ENCODE measurements around the gene OR2F2.

Gene OR2F2

DNA sequence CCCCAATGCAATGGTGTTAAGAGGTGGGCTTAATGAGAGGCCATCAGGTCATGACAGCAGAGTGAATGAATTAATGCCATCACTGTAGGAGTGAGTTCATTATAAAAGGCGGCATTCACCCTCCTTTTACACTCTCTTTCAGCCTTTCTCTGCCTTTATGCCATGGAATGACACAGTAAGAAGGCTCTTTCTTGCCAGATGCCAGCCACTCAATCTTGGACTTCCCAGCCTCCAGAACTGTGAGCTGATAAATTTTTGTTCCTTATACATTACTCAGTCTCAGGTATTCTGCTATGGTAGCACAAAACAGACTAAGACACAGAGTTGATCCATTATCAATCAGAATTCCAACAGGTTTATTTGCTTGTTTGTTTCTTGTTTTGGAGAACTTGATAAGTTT, 36.2 kb upstream of the OR2F2 start:
- no peak for FAIRE-seq

DNA sequence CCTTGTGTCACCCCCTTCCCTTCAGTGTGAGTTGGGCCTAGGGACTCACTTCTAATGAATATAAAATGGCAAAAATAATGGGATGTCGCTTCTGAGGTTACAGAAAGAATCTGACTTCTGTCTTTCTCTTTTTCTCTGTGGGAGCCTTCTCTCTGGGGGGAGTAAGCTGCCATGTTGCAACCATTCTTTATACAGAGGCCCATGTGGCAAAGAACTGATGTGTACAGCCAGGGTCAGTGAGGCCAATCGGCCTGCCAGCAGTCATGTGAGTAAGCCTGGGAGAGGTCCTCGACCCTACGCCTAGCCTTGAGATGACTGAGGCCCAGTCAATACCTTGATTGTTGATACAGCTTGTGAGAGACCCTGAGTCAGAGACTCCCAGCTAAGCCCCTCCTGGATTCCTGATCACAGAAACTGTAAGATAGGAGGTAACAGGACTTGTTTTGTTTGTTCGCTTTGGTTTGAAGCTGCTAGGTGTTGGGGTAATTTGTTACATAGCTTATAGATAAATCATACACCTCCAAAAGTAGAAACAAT, 34.7 kb upstream of the OR2F2 start:
- FAIRE-seq, result peak; percentile 16
- DNase-seq (ENCODE audit: insufficient read length, low spot score), result no peak
- TF ChIP-seq POU2F2 (IDR thresholded peaks at IDR 0.05; ENCODE audit: low read depth, low read length), result no peak
- TF ChIP-seq SPI1 (IDR thresholded peaks at IDR 0.05; ENCODE audit: low read depth, low read length), result no peak
- TF ChIP-seq TAF1 (IDR thresholded peaks at IDR 0.05; ENCODE audit: low read depth, low read length), result no peak
- TF ChIP-seq PAX5 (IDR thresholded peaks at IDR 0.05; ENCODE audit: insufficient read depth, low read length, severe bottlenecking), result no peak
- no peak for TF ChIP-seq POLR2A (IDR thresholded peaks at IDR 0.05; ENCODE audit: low read depth, low read length)
- TF ChIP-seq POLR2AphosphoS5 (IDR thresholded peaks at IDR 0.05; ENCODE audit: low read depth, low read length), result no peak

More for the DNA sequence above, 36.2 kb upstream of the OR2F2 start:
- no peak for TF ChIP-seq PAX5 (IDR thresholded peaks at IDR 0.05; ENCODE audit: insufficient read depth, low read length, severe bottlenecking)
- no peak for TF ChIP-seq POU2F2 (IDR thresholded peaks at IDR 0.05; ENCODE audit: low read depth, low read length)
- TF ChIP-seq SPI1 (IDR thresholded peaks at IDR 0.05; ENCODE audit: low read depth, low read length), result no peak
- TF ChIP-seq TAF1 (IDR thresholded peaks at IDR 0.05; ENCODE audit: low read depth, low read length), result no peak
- no peak for TF ChIP-seq POLR2A (IDR thresholded peaks at IDR 0.05; ENCODE audit: low read depth, low read length)
- TF ChIP-seq POLR2AphosphoS5 (IDR thresholded peaks at IDR 0.05; ENCODE audit: low read depth, low read length), result no peak
- no peak for DNase-seq (ENCODE audit: insufficient read length, low spot score)

DNA sequence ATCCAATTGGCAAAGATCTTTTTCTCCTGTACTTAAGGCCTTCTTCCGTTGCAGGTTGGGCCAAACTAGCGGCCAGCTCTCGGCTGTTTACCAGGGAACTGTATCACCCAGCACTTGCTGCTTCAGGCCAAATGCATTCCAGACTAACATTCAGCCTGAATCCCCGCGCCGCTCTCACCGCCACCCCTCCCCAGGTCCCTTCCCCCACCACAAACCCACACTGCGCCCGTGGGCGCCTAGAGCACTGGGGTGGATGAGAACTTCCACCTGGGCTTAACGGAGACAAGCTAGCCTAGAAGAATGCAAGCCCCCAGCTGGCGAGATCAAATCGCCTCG, 33.7 kb upstream of the OR2F2 start:
- DNase-seq (ENCODE audit: insufficient read length, low spot score), result no peak
- TF ChIP-seq POLR2AphosphoS5 (IDR thresholded peaks at IDR 0.05; ENCODE audit: low read depth, low read length) (no peak), POU2F2 (IDR thresholded peaks at IDR 0.05; ENCODE audit: low read depth, low read length) (no peak), PAX5 (IDR thresholded peaks at IDR 0.05; ENCODE audit: insufficient read depth, low read length, severe bottlenecking) (no peak), TAF1 (IDR thresholded peaks at IDR 0.05; ENCODE audit: low read depth, low read length) (no peak), POLR2A (IDR thresholded peaks at IDR 0.05; ENCODE audit: low read depth, low read length) (no peak), SPI1 (IDR thresholded peaks at IDR 0.05; ENCODE audit: low read depth, low read length) (no peak)
- no peak for FAIRE-seq

DNA sequence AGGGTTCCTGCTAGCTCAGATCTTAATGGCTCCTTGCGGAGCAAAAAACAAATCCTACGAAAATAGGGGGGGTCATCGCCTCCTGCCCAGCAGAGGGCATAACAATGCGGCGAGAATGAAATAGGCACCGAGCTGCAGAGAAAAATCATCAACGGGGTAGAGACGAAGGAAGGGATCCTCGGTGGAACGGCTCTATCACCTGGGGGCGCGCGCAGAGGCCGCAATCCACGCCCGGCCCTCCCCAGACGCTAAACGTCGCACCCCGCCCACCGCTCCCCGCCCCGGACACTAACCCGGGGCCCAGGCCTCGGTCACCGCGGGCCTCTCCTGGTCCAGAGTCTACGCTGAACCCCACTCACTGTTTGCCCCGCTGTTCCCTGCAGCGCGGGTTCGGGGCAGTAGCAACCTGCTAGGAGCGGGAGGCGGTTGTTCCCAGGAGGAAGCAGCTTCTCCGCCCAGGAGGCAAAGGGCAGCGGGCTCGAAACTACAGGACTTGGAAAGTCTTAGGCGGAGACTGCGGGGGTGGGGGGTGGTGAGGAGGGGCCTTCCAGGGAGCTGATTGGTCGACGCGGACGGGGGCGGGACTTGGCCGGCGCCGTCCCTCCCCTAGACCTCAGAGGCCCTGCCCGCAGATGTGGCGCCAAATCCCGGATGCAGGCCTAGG, 33.2 kb upstream of the OR2F2 start, which contains the start of gene TCAF1:
Gene TCAF1 (minus strand): TSS at position 509 of the 664 bp plus-strand sequence. CDS start 25,568 bp downstream, outside the sequence.
- FAIRE-seq, result peak; percentile 87
- peak; percentile 81 for DNase-seq (ENCODE audit: insufficient read length, low spot score)
- TF ChIP-seq PAX5 (IDR thresholded peaks at IDR 0.05; ENCODE audit: insufficient read depth, low read length, severe bottlenecking) (no peak), TAF1 (IDR thresholded peaks at IDR 0.05; ENCODE audit: low read depth, low read length) (0 out of 2 replicates have a peak, but pooled peaks have one; percentile 33), POLR2AphosphoS5 (IDR thresholded peaks at IDR 0.05; ENCODE audit: low read depth, low read length) (peak; percentile 48; the same call in 1 of the 2 replicates), POU2F2 (IDR thresholded peaks at IDR 0.05; ENCODE audit: low read depth, low read length) (no peak), SPI1 (IDR thresholded peaks at IDR 0.05; ENCODE audit: low read depth, low read length) (no peak), POLR2A (IDR thresholded peaks at IDR 0.05; ENCODE audit: low read depth, low read length) (no peak; the same call in 1 of the 2 replicates)

DNA sequence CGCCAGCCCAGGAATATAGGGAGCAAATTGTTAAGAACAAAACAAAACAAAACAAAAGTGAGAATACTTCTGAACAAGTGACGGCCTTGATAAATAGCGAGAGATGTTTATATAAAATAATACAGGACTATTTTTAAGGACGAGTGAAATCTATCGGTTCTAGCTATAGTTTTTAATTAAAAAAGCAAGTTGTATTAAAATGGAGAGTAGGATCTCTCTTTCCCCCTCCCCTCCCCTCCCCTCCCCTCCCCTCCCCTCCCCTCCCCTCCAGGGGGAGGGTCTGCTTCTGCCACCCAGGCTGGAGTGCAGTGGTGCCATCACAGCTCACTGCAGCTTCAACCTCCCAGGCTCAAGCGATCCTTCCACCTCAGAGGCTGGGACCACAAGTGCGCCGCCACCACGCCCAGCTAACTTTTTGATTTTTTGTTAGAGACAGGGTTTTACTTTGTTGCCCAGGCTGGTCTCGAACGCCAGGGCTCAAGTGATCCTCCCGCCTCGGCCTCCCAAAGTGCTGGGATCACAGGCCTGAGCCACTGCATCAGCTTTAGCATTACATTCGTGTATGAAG, 32.6 kb upstream of the OR2F2 start:
- TF ChIP-seq PAX5 (IDR thresholded peaks at IDR 0.05; ENCODE audit: insufficient read depth, low read length, severe bottlenecking) (no peak), TAF1 (IDR thresholded peaks at IDR 0.05; ENCODE audit: low read depth, low read length) (no peak), POLR2A (IDR thresholded peaks at IDR 0.05; ENCODE audit: low read depth, low read length) (no peak), POLR2AphosphoS5 (IDR thresholded peaks at IDR 0.05; ENCODE audit: low read depth, low read length) (no peak), POU2F2 (IDR thresholded peaks at IDR 0.05; ENCODE audit: low read depth, low read length) (no peak), SPI1 (IDR thresholded peaks at IDR 0.05; ENCODE audit: low read depth, low read length) (no peak)
- DNase-seq (ENCODE audit: insufficient read length, low spot score), result no peak
- no peak for FAIRE-seq

DNA sequence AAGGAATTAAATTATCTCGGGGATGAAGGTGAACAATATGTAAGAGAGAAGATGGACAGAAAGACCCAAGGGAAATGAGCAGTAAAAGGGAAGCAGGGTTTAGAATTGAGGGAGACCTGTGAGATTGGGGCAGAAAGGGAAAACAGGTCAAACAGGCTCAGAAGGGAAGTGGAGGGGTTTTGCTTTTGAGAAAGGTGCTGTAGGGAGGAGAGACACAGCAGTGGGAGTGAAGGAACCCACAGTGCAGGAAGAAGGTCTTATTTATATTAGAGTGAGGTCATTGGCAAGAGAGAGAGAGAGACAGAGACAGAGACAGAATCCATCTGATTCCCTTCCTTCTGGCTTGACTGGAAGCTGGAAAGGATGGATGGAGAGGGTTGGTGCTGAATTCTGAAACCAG, 29.5 kb upstream of the OR2F2 start:
- TF ChIP-seq PAX5 (IDR thresholded peaks at IDR 0.05; ENCODE audit: insufficient read depth, low read length, severe bottlenecking), result no peak
- no peak for TF ChIP-seq TAF1 (IDR thresholded peaks at IDR 0.05; ENCODE audit: low read depth, low read length)
- no peak for TF ChIP-seq POU2F2 (IDR thresholded peaks at IDR 0.05; ENCODE audit: low read depth, low read length)
- no peak for TF ChIP-seq SPI1 (IDR thresholded peaks at IDR 0.05; ENCODE audit: low read depth, low read length)
- no peak for TF ChIP-seq POLR2AphosphoS5 (IDR thresholded peaks at IDR 0.05; ENCODE audit: low read depth, low read length)
- no peak for TF ChIP-seq POLR2A (IDR thresholded peaks at IDR 0.05; ENCODE audit: low read depth, low read length)
- no peak for DNase-seq (ENCODE audit: insufficient read length, low spot score)
- no peak for FAIRE-seq

DNA sequence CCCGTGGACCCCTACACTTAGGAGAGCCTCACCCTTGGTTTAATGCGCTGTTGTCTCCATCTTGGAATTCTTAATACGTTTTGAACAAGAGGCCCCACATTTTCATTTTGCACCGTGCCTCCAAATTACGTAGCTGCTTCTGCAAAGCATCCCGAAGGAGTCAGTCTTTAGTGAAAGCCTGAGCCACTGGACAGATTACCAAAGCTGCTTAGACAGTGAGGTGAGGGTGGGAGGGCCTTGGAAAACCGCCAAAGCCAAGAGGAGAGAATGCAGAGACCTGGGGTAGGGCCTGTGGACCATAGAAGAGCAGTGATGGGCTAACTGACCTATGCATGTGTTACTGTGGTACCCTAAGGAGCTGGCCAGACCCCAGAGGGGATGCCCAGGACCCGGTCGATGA, 28.9 kb upstream of the OR2F2 start:
- no peak for TF ChIP-seq SPI1 (IDR thresholded peaks at IDR 0.05; ENCODE audit: low read depth, low read length)
- no peak for TF ChIP-seq PAX5 (IDR thresholded peaks at IDR 0.05; ENCODE audit: insufficient read depth, low read length, severe bottlenecking)
- no peak for TF ChIP-seq TAF1 (IDR thresholded peaks at IDR 0.05; ENCODE audit: low read depth, low read length)
- no peak for TF ChIP-seq POU2F2 (IDR thresholded peaks at IDR 0.05; ENCODE audit: low read depth, low read length)
- no peak for TF ChIP-seq POLR2A (IDR thresholded peaks at IDR 0.05; ENCODE audit: low read depth, low read length)
- no peak for TF ChIP-seq POLR2AphosphoS5 (IDR thresholded peaks at IDR 0.05; ENCODE audit: low read depth, low read length)
- FAIRE-seq (no peak), DNase-seq (ENCODE audit: insufficient read length, low spot score) (no peak)

DNA sequence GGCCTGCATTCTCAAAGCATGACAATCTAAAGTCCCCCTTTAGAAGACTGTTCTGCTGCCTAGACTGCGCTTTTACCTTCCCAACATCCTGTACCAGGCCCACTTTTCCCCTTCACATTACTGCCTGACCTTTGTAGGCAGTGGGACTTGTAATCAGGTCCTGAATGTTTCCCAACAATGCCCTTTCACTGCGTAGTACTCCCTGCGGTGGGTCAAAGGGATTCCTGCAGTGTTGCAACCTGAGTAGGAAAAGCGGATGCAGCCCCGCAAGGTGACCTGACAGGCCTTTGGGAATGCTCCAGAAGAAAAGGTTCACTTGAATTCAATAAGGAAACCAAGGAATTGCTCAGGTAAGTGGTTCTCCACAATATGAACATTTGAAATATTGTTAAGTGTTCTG, 28.1 kb upstream of the OR2F2 start:
- DNase-seq (ENCODE audit: insufficient read length, low spot score) (no peak), FAIRE-seq (no peak)
- TF ChIP-seq SPI1 (IDR thresholded peaks at IDR 0.05; ENCODE audit: low read depth, low read length) (no peak), POU2F2 (IDR thresholded peaks at IDR 0.05; ENCODE audit: low read depth, low read length) (no peak), POLR2A (IDR thresholded peaks at IDR 0.05; ENCODE audit: low read depth, low read length) (no peak), PAX5 (IDR thresholded peaks at IDR 0.05; ENCODE audit: insufficient read depth, low read length, severe bottlenecking) (no peak), POLR2AphosphoS5 (IDR thresholded peaks at IDR 0.05; ENCODE audit: low read depth, low read length) (no peak), TAF1 (IDR thresholded peaks at IDR 0.05; ENCODE audit: low read depth, low read length) (no peak)

DNA sequence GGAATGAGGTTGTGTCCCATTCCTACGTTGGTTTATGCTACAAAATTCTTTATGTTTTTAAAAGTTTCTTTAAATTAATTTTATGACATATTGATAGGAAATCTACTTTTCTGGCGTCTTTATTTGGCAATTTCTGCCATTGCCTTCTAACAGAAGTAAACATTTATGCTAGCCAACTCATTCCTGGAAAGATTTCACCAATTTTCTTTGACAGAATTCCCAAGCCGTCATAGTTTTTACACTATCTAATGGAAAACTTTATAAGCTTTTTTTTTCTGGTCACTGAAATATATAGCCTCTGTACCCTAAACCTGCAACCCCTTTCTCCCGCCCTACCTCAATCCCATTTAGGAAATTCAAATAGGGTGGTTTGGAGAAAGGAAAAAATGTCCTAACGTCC, 26.9 kb upstream of the OR2F2 start:
- no peak for FAIRE-seq

More for the DNA sequence above, 26.9 kb upstream of the OR2F2 start:
- no peak for TF ChIP-seq POU2F2 (IDR thresholded peaks at IDR 0.05; ENCODE audit: low read depth, low read length)
- TF ChIP-seq SPI1 (IDR thresholded peaks at IDR 0.05; ENCODE audit: low read depth, low read length), result no peak
- TF ChIP-seq PAX5 (IDR thresholded peaks at IDR 0.05; ENCODE audit: insufficient read depth, low read length, severe bottlenecking), result no peak
- no peak for TF ChIP-seq TAF1 (IDR thresholded peaks at IDR 0.05; ENCODE audit: low read depth, low read length)
- no peak for TF ChIP-seq POLR2A (IDR thresholded peaks at IDR 0.05; ENCODE audit: low read depth, low read length)
- TF ChIP-seq POLR2AphosphoS5 (IDR thresholded peaks at IDR 0.05; ENCODE audit: low read depth, low read length), result no peak
- no peak for DNase-seq (ENCODE audit: insufficient read length, low spot score)
